Activated T-cell treated with anti-CD3 and anti-CD28 coated beads, Interleukin-2, amount 50 U/mL, for 4 hours (primary cell): ENCODE results near the gene MCM10. TPM values are rescaled to one million over a fixed set of nuclear protein-coding genes. Genes with fewer than 3 reads are reported as not detected.

ENCODE experiments used
- ATAC-seq, 2 donors: fragments of 200-7000 bp; cut with Tn5 transposase; one replicate each; pipeline ENCODE4 v1.10.0; 2021
- DNase-seq: peaks from one replicate; pipeline ENCODE4 v3.0.0-alpha.2; 2020
- H3K27me3 Mint-ChIP-seq: one replicate; pipeline ENCODE4 v1.8.0; 2021; ENCODE audit warnings: low read depth, mixed read lengths
- H3K36me3 Mint-ChIP-seq: one replicate; pipeline ENCODE4 v1.8.0; 2022; ENCODE audit warnings: mixed read lengths; ENCODE audit not compliant: insufficient read depth
- H3K4me1 Mint-ChIP-seq: one replicate; pipeline ENCODE4 v1.8.0; 2021; ENCODE audit warnings: low read depth, mixed read lengths
- H3K4me3 Mint-ChIP-seq: one replicate; pipeline ENCODE4 v1.8.0; 2021; ENCODE audit warnings: mild to moderate bottlenecking, moderate library complexity, mixed read lengths
- H3K9me3 Mint-ChIP-seq: one replicate; pipeline ENCODE4 v1.8.0; 2021; ENCODE audit warnings: mixed read lengths
- total RNA-seq, 3 donors: library from RNA; stranded (reverse); gene quantifications; one replicate each; pipeline ENCODE4 v1.2.1, GENCODE V29; 2021

Gene MCM10
- 10 to 100 TPM; 39.3 to 66.9 (median 55.4) TPM for total RNA-seq

DNA sequence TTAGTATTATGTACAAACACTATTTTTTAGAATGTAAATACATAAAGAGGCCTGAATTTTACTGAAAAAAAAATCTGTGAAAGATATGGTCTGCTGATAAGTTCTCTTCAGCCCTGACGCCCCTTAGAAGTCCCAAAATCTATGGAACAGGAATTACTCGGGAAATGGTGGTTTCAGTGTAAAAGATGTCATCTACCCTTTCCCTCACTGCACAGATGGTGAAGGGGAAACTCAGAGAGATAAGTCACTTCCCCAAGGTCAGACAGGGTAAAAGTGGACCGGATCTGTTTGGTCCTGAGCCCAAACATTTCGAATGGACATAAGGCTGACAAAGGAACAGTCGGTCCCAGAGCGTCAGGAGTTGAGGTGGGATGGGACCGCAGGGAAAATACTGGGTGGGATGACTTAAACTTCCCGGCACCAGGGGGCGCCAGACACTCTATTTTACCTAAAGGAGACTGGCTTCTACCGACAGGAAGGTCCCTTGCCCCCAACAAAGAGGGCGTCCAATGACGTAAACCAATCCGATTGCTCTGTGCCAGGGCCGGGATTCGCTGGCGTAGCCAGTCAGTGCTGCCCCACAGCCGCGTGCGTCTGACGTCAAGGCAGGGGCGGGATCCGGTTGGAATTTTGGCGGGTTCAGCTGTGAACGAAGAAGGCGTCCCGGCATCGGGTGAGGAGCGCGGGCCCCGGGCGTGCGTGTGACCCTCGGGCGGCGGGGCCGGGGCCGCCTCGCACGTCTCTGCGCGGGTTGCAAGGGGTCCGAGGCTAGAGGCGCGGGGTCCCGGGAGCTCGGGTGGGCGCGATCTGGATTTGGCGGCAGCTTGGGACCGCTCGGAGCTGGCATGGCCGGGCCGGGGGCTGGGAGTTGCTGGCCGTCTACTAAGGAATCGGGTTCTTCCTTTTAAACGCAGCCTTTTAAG is at the start of gene MCM10:
TSS of gene MCM10 (plus strand) at position 625 of the 923 bp plus-strand sequence. CDS start 2,645 bp downstream, outside the sequence.
- peaks cover 14% of the 10 kb centered on the region for H3K4me1 Mint-ChIP-seq
- H3K36me3 Mint-ChIP-seq, result no peaks in the 10 kb centered on the region

GRCh38 chr10:13113544-13113943 is 47.8 kb upstream of the MCM10 start:
- DNase-seq (no peak), ATAC-seq (no peak)
- no peaks in the 10 kb centered on the region for H3K9me3 Mint-ChIP-seq
- peaks cover 46% of the 10 kb centered on the region for H3K36me3 Mint-ChIP-seq
- no peak overlapping the region for H3K4me3 Mint-ChIP-seq
- H3K4me1 Mint-ChIP-seq, result peaks cover 30% of the 10 kb centered on the region
- H3K27me3 Mint-ChIP-seq, result no peaks in the 10 kb centered on the region

More for the DNA sequence above, at the start of gene MCM10:
- Mint-ChIP-seq H3K4me3 (peak within 1 kb of the TSS; percentile 84), H3K27me3 (no peaks in the 10 kb centered on the region), H3K9me3 (no peaks in the 10 kb centered on the region)
- ATAC-seq (peak; percentile 100), DNase-seq (peak; percentile 96)

DNA sequence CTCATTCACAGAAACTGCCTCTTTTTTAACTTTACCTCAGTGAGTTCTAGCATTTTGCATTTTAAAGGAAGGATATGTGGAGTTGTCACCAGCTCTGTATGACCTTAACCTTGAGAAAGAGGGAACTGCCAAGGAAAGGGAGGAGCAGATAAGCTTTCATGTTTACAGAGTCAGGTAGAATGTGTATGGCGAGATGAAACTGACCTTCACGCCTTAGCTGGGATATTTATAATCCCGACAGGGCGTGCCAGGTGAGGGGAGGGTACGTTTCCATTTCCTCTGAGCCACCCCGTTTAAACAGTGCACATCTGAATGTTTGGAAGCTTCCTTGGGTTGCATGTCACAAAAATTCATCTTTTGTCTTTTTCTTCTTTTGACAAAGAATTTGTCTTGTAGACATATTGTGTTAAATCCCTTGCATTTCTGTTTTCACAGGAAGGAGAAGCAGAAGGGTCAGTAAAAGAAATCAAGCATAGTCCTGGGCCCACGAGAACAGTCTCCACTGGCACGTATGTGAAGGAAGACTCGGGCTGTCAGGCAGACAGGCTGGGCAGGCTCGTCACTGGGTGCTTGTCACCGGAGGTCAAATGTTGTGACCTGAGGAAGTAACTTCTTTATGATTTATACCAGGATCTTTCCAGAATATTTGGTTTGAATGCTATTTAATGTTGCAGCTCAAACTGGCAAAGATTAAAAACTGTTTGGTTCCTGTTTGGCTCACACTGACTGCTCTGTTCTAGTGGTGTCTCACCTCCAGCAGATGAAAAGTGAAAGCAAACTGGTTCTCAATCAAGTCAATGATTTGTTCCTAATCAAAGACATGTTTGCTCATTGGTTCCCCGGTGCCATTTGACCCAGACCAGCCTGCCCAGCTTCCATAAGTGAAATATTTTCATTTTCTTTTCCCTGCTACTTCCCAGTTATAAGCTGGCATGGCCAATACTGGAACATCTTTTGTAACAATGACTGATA is 45.2 kb upstream of the MCM10 start:
- peak overlapping the region; percentile 71 for H3K4me3 Mint-ChIP-seq
- ATAC-seq, result peak; percentile 66 to 83
- peaks cover 13% of the 10 kb centered on the region for H3K4me1 Mint-ChIP-seq

GRCh38 chr10:13117841-13118783 is 43.2 kb upstream of the MCM10 start:
- Mint-ChIP-seq H3K36me3 (peaks cover 59% of the 10 kb centered on the region), H3K9me3 (no peaks in the 10 kb centered on the region), H3K4me3 (no peak overlapping the region), H3K4me1 (peaks cover 13% of the 10 kb centered on the region), H3K27me3 (no peaks in the 10 kb centered on the region)
- ATAC-seq (peak; percentile 32 to 37), DNase-seq (no peak)

More for the DNA sequence above, 45.2 kb upstream of the MCM10 start:
- no peaks in the 10 kb centered on the region for H3K27me3 Mint-ChIP-seq
- DNase-seq, result no peak
- peaks cover 54% of the 10 kb centered on the region for H3K36me3 Mint-ChIP-seq
- H3K9me3 Mint-ChIP-seq, result no peaks in the 10 kb centered on the region

- Mint-ChIP-seq H3K9me3 (no peaks in the 10 kb centered on the region), H3K27me3 (no peaks in the 10 kb centered on the region), H3K4me3 (no peak overlapping the region), H3K4me1 (peaks cover 13% of the 10 kb centered on the region), H3K36me3 (peaks cover 66% of the 10 kb centered on the region)
- DNase-seq (no peak), ATAC-seq (no peak)
Observed at GRCh38 chr10:13118784-13119410, 42.5 kb upstream of the MCM10 start.

GRCh38 chr10:13120786-13121499 is 40.4 kb upstream of the MCM10 start:
- no peaks in the 10 kb centered on the region for H3K27me3 Mint-ChIP-seq
- no peaks in the 10 kb centered on the region for H3K9me3 Mint-ChIP-seq
- H3K4me3 Mint-ChIP-seq, result no peak overlapping the region
- DNase-seq, result no peak
- peaks cover 74% of the 10 kb centered on the region for H3K36me3 Mint-ChIP-seq
- ATAC-seq, result no peak
- H3K4me1 Mint-ChIP-seq, result peaks cover 10% of the 10 kb centered on the region

DNA sequence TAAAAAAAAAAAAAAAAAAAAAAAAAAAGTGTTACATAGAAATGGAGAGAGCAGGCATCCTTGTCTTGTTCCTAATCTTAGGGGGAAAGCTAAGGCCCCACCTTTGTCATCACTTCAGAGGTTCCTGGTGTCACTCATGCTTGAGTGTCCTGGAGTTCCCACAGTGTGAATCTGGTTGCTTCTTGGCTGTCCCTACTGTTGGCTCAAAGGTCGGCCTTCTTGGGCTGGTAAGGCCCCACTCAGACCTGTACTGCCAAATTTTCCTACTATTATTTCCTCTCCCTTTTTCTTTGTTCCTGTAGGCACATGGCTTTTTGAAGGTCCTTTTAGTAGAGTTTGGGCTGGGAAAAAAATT is 39.9 kb upstream of the MCM10 start:
- H3K36me3 Mint-ChIP-seq, result peaks cover 71% of the 10 kb centered on the region
- no peak overlapping the region for H3K4me3 Mint-ChIP-seq
- no peaks in the 10 kb centered on the region for H3K27me3 Mint-ChIP-seq
- DNase-seq, result no peak
- no peaks in the 10 kb centered on the region for H3K9me3 Mint-ChIP-seq
- H3K4me1 Mint-ChIP-seq, result peaks cover 6% of the 10 kb centered on the region
- no peak for ATAC-seq

- Mint-ChIP-seq H3K9me3 (no peaks in the 10 kb centered on the region), H3K36me3 (peaks cover 60% of the 10 kb centered on the region), H3K4me1 (no peaks in the 10 kb centered on the region), H3K27me3 (no peaks in the 10 kb centered on the region), H3K4me3 (no peak overlapping the region)
- ATAC-seq (no peak), DNase-seq (no peak)
Observed at GRCh38 chr10:13136651-13137050, 24.7 kb upstream of the MCM10 start.

DNA sequence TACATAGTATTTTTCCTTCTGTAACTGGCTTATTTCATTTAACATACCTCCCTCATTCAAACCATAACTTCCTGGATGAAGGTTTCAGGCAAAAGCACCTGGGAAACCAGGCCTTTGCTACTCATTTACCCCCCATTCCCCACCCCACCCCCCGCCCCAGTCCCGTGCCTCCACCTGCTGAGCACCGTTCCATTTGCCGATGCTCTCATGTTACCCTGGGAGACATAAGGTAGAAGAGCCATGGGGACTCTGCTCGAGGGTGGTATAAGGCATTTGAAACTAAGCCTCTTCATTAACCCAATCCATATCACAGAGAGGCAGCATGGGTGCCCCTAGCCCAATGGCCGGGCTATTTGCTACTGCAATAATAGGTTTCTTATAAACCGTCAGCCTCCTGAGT is 22.2 kb upstream of the MCM10 start:
- no peak for ATAC-seq
- peaks cover 50% of the 10 kb centered on the region for H3K36me3 Mint-ChIP-seq

GRCh38 chr10:13139676-13140075 is 21.7 kb upstream of the MCM10 start:
- Mint-ChIP-seq H3K36me3 (peaks cover 51% of the 10 kb centered on the region), H3K9me3 (peaks cover 6% of the 10 kb centered on the region), H3K4me3 (no peak overlapping the region), H3K27me3 (no peaks in the 10 kb centered on the region), H3K4me1 (no peaks in the 10 kb centered on the region)
- DNase-seq, result no peak
- ATAC-seq, result no peak

More for the DNA sequence above, 22.2 kb upstream of the MCM10 start:
- H3K9me3 Mint-ChIP-seq, result peaks cover 1% of the 10 kb centered on the region
- H3K4me1 Mint-ChIP-seq, result no peaks in the 10 kb centered on the region
- H3K4me3 Mint-ChIP-seq, result no peak overlapping the region
- DNase-seq, result no peak
- no peaks in the 10 kb centered on the region for H3K27me3 Mint-ChIP-seq

GRCh38 chr10:13140627-13141190 is 20.6 kb upstream of the MCM10 start:
- Mint-ChIP-seq H3K36me3 (peaks cover 47% of the 10 kb centered on the region), H3K27me3 (no peaks in the 10 kb centered on the region), H3K9me3 (peaks cover 14% of the 10 kb centered on the region), H3K4me1 (no peaks in the 10 kb centered on the region), H3K4me3 (no peak overlapping the region)
- DNase-seq, result no peak
- ATAC-seq, result no peak

DNA sequence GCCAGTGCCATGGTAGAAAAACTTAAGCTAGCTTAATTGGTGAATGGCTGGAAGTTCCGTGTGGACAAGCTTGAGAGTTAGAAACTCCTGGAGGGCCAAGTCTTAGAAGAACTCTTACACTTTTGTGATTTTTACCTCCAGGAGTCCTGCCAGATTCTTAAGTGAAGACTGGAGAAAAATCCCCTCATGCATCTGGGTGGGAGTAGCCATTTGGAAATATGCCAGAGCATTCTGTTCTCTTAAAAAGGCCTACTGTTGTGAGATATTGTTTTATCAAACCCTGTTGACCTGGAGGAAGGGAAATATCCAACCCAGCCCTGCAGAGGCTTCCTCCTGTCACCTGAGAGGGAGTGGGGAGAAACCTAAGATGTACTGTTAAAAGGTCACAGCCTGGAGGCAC is 17.6 kb upstream of the MCM10 start:
- H3K36me3 Mint-ChIP-seq, result peaks cover 33% of the 10 kb centered on the region
- no peaks in the 10 kb centered on the region for H3K27me3 Mint-ChIP-seq
- no peak overlapping the region for H3K4me3 Mint-ChIP-seq

More for the DNA sequence above, 17.6 kb upstream of the MCM10 start:
- no peaks in the 10 kb centered on the region for H3K4me1 Mint-ChIP-seq
- peaks cover 20% of the 10 kb centered on the region for H3K9me3 Mint-ChIP-seq
- ATAC-seq, result no peak
- no peak for DNase-seq
